Ovary (tissue), 9 donors: ENCODE results near the gene ANO6. TPM values are rescaled to one million over a fixed set of nuclear protein-coding genes. Genes with fewer than 3 reads are reported as not detected.

Source experiments
- DNase-seq, 5 donors: peaks; one replicate each; pipeline ENCODE4 v3.0.0-alpha.2; 2019 to 2020
- H3K27ac ChIP-seq, 2 donors: fragments of 200-600 bp; one replicate each; pipeline versions ENCODE4 v1.5.1 to v1.8.0; 2019 to 2022
- H3K27me3 ChIP-seq: fragments of 200-600 bp; one replicate; pipeline ENCODE4 v1.8.0; 2022
- H3K36me3 ChIP-seq: fragments of 200-600 bp; sonication (generic); one replicate; pipeline ENCODE4 v1.5.1; 2019
- H3K4me1 ChIP-seq: one replicate; pipeline ENCODE4 v1.8.1; 2013; ENCODE audit warnings: mild to moderate bottlenecking, moderate library complexity; ENCODE audit not compliant: insufficient read depth
- H3K4me3 ChIP-seq: fragments of 200-600 bp; sonication (generic); one replicate; pipeline ENCODE4 v1.5.1; 2017
- H3K9me3 ChIP-seq, 2 donors: fragments of 200-600 bp in 1 of 2; sonication (generic) in 1 of 2; one replicate each; pipeline versions ENCODE4 v1.5.1 to v1.8.1; 2013 to 2019; ENCODE audit warnings: mild to moderate bottlenecking in 1 of 2, moderate library complexity in 1 of 2
- EP300 ChIP-seq: sonication (generic); formaldehyde crosslinking; IDR thresholded peaks from one replicate; pipeline ENCODE4 v1.6.1; 2017; ENCODE audit warnings: antibody characterized with exemption
- POLR2A ChIP-seq: fragments of 450-650 bp; IDR thresholded peaks from one replicate; pipeline ENCODE4 v1.6.1; 2017; ENCODE audit warnings: antibody characterized with exemption, mild to moderate bottlenecking, moderate library complexity
- WGBS, 3 donors: extraction: QIAGEN DNeasy Blood & Tissue Kit in 1 of 3; methylation state at CpG; one replicate each; pipeline versions ENCODE4 v1.1.5 to v1.1.7; 2013 to 2017; 5-methylcytosine and 5-hydroxymethylcytosine counted together
- intact Hi-C, 4 donors: fragments of 100-400 bp; cut with DNase I; formaldehyde crosslinking; loops; one replicate each; pipeline versions ENCODE4 v1.11.0 to v1.15.1; 2022 to 2023
- polyA plus RNA-seq, 2 donors: library from polyadenylated mRNA; stranded (reverse); fragments of 200-250 nt in 1 of 2; fragments of 350-450 nt in 1 of 2; fragmentation: Illumina TruSeq in 1 of 2; extraction: RNeasy Lipid Tissue Mini Kit (QIAGEN cat#74804) in 1 of 2; gene quantifications; one replicate each; pipeline ENCODE4 v1.2.3, GENCODE V29; 2013 to 2014
- total RNA-seq, 7 donors: library from RNA; depleted of rRNA in 2 of 7; stranded (reverse); fragments of >200 nt in 2 of 7; fragmentation: NEBNext Ultra II Directional in 3 of 7; extraction: Animal tissue kit (Norgen Biotek cat#: 25700) in 3 of 7; gene quantifications; one replicate each; pipeline versions ENCODE4 v1.1.0 to v1.2.4, GENCODE V29; 2016 to 2023
- TF ChIP-seq, protein P1 (sequence below), 3 donors: fragments of 450-650 bp in 2 of 3; fragments of 200-600 bp in 1 of 3; IDR thresholded peaks; one replicate each; pipeline versions ENCODE4 v1.5.1 to v1.8.0; 2016 to 2022; ENCODE audit warnings: antibody characterized with exemption in 3 of 3, mild to moderate bottlenecking in 1 of 3
- donor health status: DM: no; HTN: no; CAD: no; lungs with moderate emphysema.
- donor health status: DM: no; HTN: no; CAD: no.
- donor health status: Bipolar disorder and iron deficiency.
- donor health status: DM: yes; HTN: yes; CAD: no.
- donor health status: DM: no; HTN: no; CAD: no.
- donor health status: DM: yes; HTN: yes; CAD: no.

Gene ANO6
- total and polyA plus RNA-seq, 9 donors = 38.8 to 88.5 (median 63.2) TPM

- no peak for DNase-seq
- H3K27me3 ChIP-seq = no peaks in the 10 kb centered on the region
- H3K27ac ChIP-seq = no peak overlapping the region
- TF ChIP-seq, protein P1, sequence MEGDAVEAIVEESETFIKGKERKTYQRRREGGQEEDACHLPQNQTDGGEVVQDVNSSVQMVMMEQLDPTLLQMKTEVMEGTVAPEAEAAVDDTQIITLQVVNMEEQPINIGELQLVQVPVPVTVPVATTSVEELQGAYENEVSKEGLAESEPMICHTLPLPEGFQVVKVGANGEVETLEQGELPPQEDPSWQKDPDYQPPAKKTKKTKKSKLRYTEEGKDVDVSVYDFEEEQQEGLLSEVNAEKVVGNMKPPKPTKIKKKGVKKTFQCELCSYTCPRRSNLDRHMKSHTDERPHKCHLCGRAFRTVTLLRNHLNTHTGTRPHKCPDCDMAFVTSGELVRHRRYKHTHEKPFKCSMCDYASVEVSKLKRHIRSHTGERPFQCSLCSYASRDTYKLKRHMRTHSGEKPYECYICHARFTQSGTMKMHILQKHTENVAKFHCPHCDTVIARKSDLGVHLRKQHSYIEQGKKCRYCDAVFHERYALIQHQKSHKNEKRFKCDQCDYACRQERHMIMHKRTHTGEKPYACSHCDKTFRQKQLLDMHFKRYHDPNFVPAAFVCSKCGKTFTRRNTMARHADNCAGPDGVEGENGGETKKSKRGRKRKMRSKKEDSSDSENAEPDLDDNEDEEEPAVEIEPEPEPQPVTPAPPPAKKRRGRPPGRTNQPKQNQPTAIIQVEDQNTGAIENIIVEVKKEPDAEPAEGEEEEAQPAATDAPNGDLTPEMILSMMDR (IDR thresholded peaks at IDR 0.05) = no peak
- TF ChIP-seq POLR2A (no peak), EP300 (no peak)
- no peaks in the 10 kb centered on the region for H3K36me3 ChIP-seq
- no peaks in the 10 kb centered on the region for H3K9me3 ChIP-seq
- no peak overlapping the region for H3K4me3 ChIP-seq
- 86 to 92% (median 88%) methylated on average over 1 of the region's 1 CpG for WGBS, 3 donors
- peaks cover 7% of the 10 kb centered on the region for H3K4me1 ChIP-seq
- intact Hi-C loops = no loop called here
These were observed 38.4 kb downstream of the ANO6 start for GRCh38 chr12:45254254-45254653.

- Histone ChIP-seq H3K9me3 (no peaks in the 10 kb centered on the region), H3K4me3 (no peak overlapping the region), H3K4me1 (peaks cover 17% of the 10 kb centered on the region), H3K27me3 (no peaks in the 10 kb centered on the region), H3K27ac (no peak overlapping the region), H3K36me3 (no peaks in the 10 kb centered on the region)
- TF ChIP-seq POLR2A (no peak), EP300 (no peak)
- TF ChIP-seq, protein P1 (IDR thresholded peaks at IDR 0.05) = no peak
- intact Hi-C loops = no loop called here
- DNase-seq = no peak
These were observed 40.8 kb downstream of the ANO6 start for GRCh38 chr12:45256721-45257120.

DNA sequence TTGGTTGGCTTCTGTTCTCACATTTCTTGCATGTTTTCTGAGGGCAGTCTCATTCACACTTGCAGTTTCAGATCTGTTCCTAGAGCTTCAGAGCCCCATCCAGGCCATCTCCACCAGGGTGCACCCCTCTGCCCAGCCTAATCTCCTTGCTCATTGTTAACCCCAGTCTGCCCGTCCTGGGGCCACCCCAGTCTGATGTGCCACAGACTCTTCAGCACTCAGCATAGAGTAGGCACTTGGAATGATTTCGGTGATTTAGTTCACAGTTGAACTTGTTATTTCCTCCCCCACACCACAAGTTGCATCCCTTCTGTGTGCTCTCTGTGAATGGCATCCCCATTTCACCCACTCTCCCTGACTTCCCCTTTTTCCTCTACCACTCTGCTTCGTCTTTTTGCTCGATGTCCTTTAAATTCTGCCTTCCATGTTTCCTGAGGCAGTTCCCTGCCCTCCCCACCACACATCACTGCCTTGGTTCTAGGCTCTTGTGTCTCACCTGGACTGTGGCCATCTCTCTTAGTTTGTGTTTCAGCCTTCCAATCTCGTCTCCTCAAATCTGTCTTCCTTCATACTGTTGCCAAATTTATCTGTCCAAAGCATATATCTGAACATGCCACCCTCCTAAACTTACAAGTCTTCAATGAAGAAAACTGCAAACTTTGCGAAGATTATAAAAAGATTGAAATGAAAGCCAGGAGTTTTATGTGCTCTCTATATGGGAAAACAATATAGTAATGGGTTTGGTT lies 41.5 kb downstream of the ANO6 start:
- Histone ChIP-seq H3K27me3 (no peaks in the 10 kb centered on the region), H3K4me1 (peaks cover 17% of the 10 kb centered on the region), H3K4me3 (no peak overlapping the region), H3K9me3 (no peaks in the 10 kb centered on the region), H3K36me3 (no peaks in the 10 kb centered on the region), H3K27ac (no peak overlapping the region)
- no peak for DNase-seq
- intact Hi-C loops = no loop called here
- TF ChIP-seq POLR2A = no peak
- TF ChIP-seq, protein P1 (IDR thresholded peaks at IDR 0.05) = no peak
- no peak for TF ChIP-seq EP300
- whole genome bisulfite sequencing, 3 donors = 78 to 83% (median 80%) methylated on average over 6 of the region's 6 CpGs

DNA sequence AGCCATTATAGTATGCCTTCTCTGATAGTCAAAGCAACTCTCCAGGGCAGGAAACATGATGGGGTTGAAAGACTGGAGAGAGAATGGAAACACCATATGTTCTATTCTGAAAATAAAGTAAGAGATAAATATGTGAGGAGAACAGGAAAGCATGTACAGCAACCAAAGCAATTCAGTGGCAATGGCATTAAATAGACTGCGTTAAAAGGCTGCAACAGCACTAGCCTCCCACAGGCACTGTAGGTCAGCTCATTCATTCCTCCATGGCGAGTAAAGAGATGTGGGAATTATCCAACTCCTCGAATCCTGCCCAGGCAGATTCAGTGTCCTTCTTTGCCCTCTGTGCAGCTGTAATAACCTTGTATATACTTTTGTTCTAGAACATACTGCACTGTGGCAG lies 43.8 kb downstream of the ANO6 start:
- Histone ChIP-seq H3K4me1 (peaks cover 20% of the 10 kb centered on the region), H3K4me3 (no peak overlapping the region), H3K27me3 (no peaks in the 10 kb centered on the region), H3K27ac (no peak overlapping the region), H3K9me3 (no peaks in the 10 kb centered on the region), H3K36me3 (no peaks in the 10 kb centered on the region)
- intact Hi-C loops = no loop called here
- 33 to 42% (median 40%) methylated on average over 3 of the region's 3 CpGs for WGBS, 3 donors
- DNase-seq = no peak
- TF ChIP-seq POLR2A = no peak
- TF ChIP-seq, protein P1 (IDR thresholded peaks at IDR 0.05) = no peak
- TF ChIP-seq EP300 = no peak
